WTC11 (cell line): ENCODE results near the gene GABBR2. TPM values are rescaled to one million over a fixed set of nuclear protein-coding genes. Genes with fewer than 3 reads are reported as not detected.

Experiments used
- ATAC-seq: fragments of 200-7000 bp; cut with Tn5 transposase; 2 replicates; pipeline ENCODE4 v1.10.0; 2021; ENCODE audit warnings: mild to moderate bottlenecking, moderate library complexity
- CTCF ChIA-PET: fragments of 300-600 bp; sonication (Branson Sonifier 250); formaldehyde crosslinking; loops from one replicate; lab custom pipeline; 2021; ENCODE audit warnings: antibody characterized with exemption; lab: Charles Lee
- POLR2A ChIA-PET: fragments of 350-600 bp; sonication (Branson Sonifier 250); formaldehyde crosslinking; loops from one replicate; lab custom pipeline; 2021; ENCODE audit warnings: antibody characterized with exemption; lab: Charles Lee
- DNase-seq: peaks from one replicate; pipeline ENCODE4 v3.0.0; 2021; ENCODE audit warnings: low spot score
- H3K27ac Mint-ChIP-seq: 2 replicates; pipeline ENCODE4 v1.8.0; 2021; ENCODE audit warnings: mixed read lengths
- H3K27me3 Mint-ChIP-seq: 2 replicates; pipeline ENCODE4 v1.8.0; 2021; ENCODE audit warnings: low read depth, mild to moderate bottlenecking, moderate library complexity, mixed read lengths
- H3K36me3 Mint-ChIP-seq: 2 replicates; pipeline ENCODE4 v1.8.0; 2021; ENCODE audit warnings: mixed read lengths
- H3K4me1 Mint-ChIP-seq: 2 replicates; pipeline ENCODE4 v1.8.0; 2022; ENCODE audit warnings: mixed read lengths
- H3K4me3 Mint-ChIP-seq: 2 replicates; pipeline ENCODE4 v1.8.0; 2021; ENCODE audit warnings: mild to moderate bottlenecking, moderate library complexity, mixed read lengths
- H3K9me3 Mint-ChIP-seq: 2 replicates; pipeline ENCODE4 v1.8.0; 2021; ENCODE audit warnings: mixed read lengths
- ATF1 ChIP-seq: sonication (generic); formaldehyde crosslinking; IDR thresholded peaks from 2 replicates; pipeline ENCODE4 v1.8.1; 2023; ENCODE audit warnings: mild to moderate bottlenecking, moderate library complexity, missing genetic modification reagents
- CBFB ChIP-seq: sonication (generic); formaldehyde crosslinking; IDR thresholded peaks from 2 replicates; pipeline ENCODE4 v1.8.1; 2022; ENCODE audit warnings: mild to moderate bottlenecking, low read depth, missing genetic modification reagents
- CREM ChIP-seq: sonication (generic); formaldehyde crosslinking; IDR thresholded peaks from 2 replicates; pipeline ENCODE4 v1.8.1; 2022; ENCODE audit warnings: mild to moderate bottlenecking, missing genetic modification reagents, moderate library complexity
- EMX1 ChIP-seq: fragments of 250-450 bp; sonication (Bioruptor Pico); IDR thresholded peaks from 2 replicates; pipeline ENCODE4 v1.8.0; 2021; ENCODE audit warnings: mild to moderate bottlenecking
- FOXJ3 ChIP-seq: sonication (generic); formaldehyde crosslinking; IDR thresholded peaks from 2 replicates; pipeline ENCODE4 v1.9.0; 2021; ENCODE audit warnings: missing genetic modification reagents, mild to moderate bottlenecking, borderline replicate concordance
- IRF2 ChIP-seq: sonication (generic); formaldehyde crosslinking; IDR thresholded peaks from 2 replicates; pipeline ENCODE4 v1.8.0; 2022; ENCODE audit warnings: low read depth, missing genetic modification reagents, borderline replicate concordance
- MYBL2 ChIP-seq: sonication (generic); formaldehyde crosslinking; IDR thresholded peaks from 2 replicates; pipeline ENCODE4 v1.8.1; 2023; ENCODE audit warnings: mild to moderate bottlenecking, moderate library complexity, missing genetic modification reagents
- NFATC4 ChIP-seq: fragments of 250-450 bp; sonication (Bioruptor Pico); IDR thresholded peaks from 2 replicates; pipeline ENCODE4 v1.9.0; 2021; ENCODE audit warnings: mild to moderate bottlenecking
- NFE2L1 ChIP-seq: sonication (generic); formaldehyde crosslinking; IDR thresholded peaks from 2 replicates; pipeline ENCODE4 v1.8.1; 2023; ENCODE audit warnings: missing genetic modification reagents
- NR1H2 ChIP-seq: sonication (generic); formaldehyde crosslinking; IDR thresholded peaks from 2 replicates; pipeline ENCODE4 v1.9.0; 2021; ENCODE audit warnings: mild to moderate bottlenecking, moderate library complexity, missing genetic modification reagents
- NR2C2 ChIP-seq: sonication (generic); formaldehyde crosslinking; IDR thresholded peaks from 2 replicates; pipeline ENCODE4 v1.8.0; 2022; ENCODE audit warnings: mild to moderate bottlenecking, missing genetic modification reagents
- RELA ChIP-seq: sonication (generic); formaldehyde crosslinking; IDR thresholded peaks from 2 replicates; pipeline ENCODE4 v1.8.1; 2022; ENCODE audit warnings: missing genetic modification reagents, mild to moderate bottlenecking, borderline replicate concordance
- SMAD3 ChIP-seq: sonication (generic); formaldehyde crosslinking; IDR thresholded peaks from 2 replicates; pipeline ENCODE4 v1.8.0; 2022; ENCODE audit warnings: missing genetic modification reagents, mild to moderate bottlenecking, borderline replicate concordance
- SMAD4 ChIP-seq: sonication (generic); formaldehyde crosslinking; IDR thresholded peaks from 2 replicates; pipeline ENCODE4 v1.8.0; 2022; ENCODE audit warnings: mild to moderate bottlenecking, missing genetic modification reagents
- SP1 ChIP-seq: sonication (generic); formaldehyde crosslinking; conservative IDR thresholded peaks from 2 replicates; pipeline ENCODE4 v1.8.1; 2022; ENCODE audit warnings: missing genetic modification reagents
- TCF7 ChIP-seq: sonication (generic); formaldehyde crosslinking; IDR thresholded peaks from 2 replicates; pipeline ENCODE4 v1.8.0; 2022; ENCODE audit warnings: mild to moderate bottlenecking, low read depth, missing genetic modification reagents, moderate library complexity
- TEAD4 ChIP-seq: sonication (generic); formaldehyde crosslinking; IDR thresholded peaks from 2 replicates; pipeline ENCODE4 v1.8.0; 2022; ENCODE audit warnings: mild to moderate bottlenecking, missing genetic modification reagents
- TP53 ChIP-seq: sonication (generic); formaldehyde crosslinking; IDR thresholded peaks from 2 replicates; pipeline ENCODE4 v1.8.1; 2023; ENCODE audit warnings: mild to moderate bottlenecking, missing genetic modification reagents
- ZNF416 ChIP-seq: fragments of 250-450 bp; sonication (Bioruptor Pico); IDR thresholded peaks from 2 replicates; pipeline ENCODE4 v1.9.0; 2021; ENCODE audit warnings: mild to moderate bottlenecking, inconsistent platforms
- ZNF671 ChIP-seq: fragments of 250-450 bp; sonication (Bioruptor Pico); IDR thresholded peaks from 2 replicates; pipeline ENCODE4 v1.8.0; 2021; ENCODE audit warnings: mild to moderate bottlenecking
- total RNA-seq: library from RNA; stranded (reverse); gene quantifications from 3 replicates; pipeline ENCODE4 v1.2.3, GENCODE V29; 2021
- TF ChIP-seq, protein P1 (sequence below): sonication (generic); formaldehyde crosslinking; IDR thresholded peaks from 2 replicates; pipeline ENCODE4 v1.8.1; 2023; ENCODE audit warnings: mild to moderate bottlenecking, missing genetic modification reagents, moderate library complexity
- TF ChIP-seq, protein P2 (sequence below): fragments of 200-600 bp; IDR thresholded peaks from 2 replicates; pipeline ENCODE4 v1.8.0; 2022; ENCODE audit warnings: antibody characterized with exemption
- TF ChIP-seq, protein P3 (sequence below): sonication (generic); formaldehyde crosslinking; IDR thresholded peaks from 2 replicates; pipeline ENCODE4 v1.8.0; 2022; ENCODE audit warnings: mild to moderate bottlenecking, missing genetic modification reagents
- TF ChIP-seq, protein P4 (sequence below): sonication (generic); formaldehyde crosslinking; IDR thresholded peaks from 2 replicates; pipeline ENCODE4 v1.8.1; 2023; ENCODE audit warnings: mild to moderate bottlenecking, moderate library complexity, missing genetic modification reagents

The GABBR2 gene
- total RNA-seq, 1 experiment from 2014 or later: 0.92 TPM

DNA sequence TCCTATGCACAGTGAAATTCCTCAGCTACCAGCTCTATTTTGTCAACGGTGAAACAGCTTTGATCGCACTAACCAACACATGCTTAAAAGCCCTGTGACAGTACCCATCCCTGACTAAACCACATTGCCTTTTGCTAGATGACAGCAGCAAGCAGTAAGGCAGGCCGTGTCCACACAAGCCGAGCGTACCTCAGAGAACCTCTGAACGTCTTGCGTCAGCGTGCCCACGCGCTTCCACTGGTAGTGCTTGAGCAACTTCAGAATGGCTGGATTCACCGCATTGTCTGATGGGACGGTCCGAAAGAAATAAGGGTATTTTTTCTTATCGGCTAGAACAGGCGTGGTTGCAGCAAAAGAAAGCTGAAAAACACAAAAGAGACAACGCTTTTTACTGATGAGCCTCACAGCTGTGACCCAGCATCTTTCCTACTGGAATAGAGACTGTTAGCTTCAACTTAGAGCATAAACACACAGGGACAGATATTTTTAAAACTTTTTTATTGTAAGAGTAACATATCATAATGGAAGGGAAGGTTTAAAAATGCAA is 167.0 kb downstream of the GABBR2 start:
- H3K27me3 Mint-ChIP-seq: no peaks in the 10 kb centered on the region; the same call in 1 of the 2 replicates
- DNase-seq (no peak), ATAC-seq (no peak)
- H3K27ac Mint-ChIP-seq: no peak overlapping the region
- POLR2A ChIA-PET: no interaction called here
- no peak overlapping the region for H3K4me3 Mint-ChIP-seq
- H3K4me1 Mint-ChIP-seq: no peaks in the 10 kb centered on the region
- peaks cover 4% of the 10 kb centered on the region; the same call in 1 of the 2 replicates for H3K9me3 Mint-ChIP-seq
- TF ChIP-seq SP1 (CRISPR knock-in tag): no peak
- no peak for TF ChIP-seq MYBL2
- no peak for TF ChIP-seq ZNF416
- TF ChIP-seq IRF2: no peak
- TF ChIP-seq NFATC4: no peak
- TF ChIP-seq FOXJ3 (CRISPR knock-in tag): no peak
- TF ChIP-seq NR2C2 (CRISPR knock-in tag): no peak
- no peak for TF ChIP-seq SMAD4 (CRISPR knock-in tag)
- no peak for TF ChIP-seq NFE2L1
- TF ChIP-seq, protein P1, sequence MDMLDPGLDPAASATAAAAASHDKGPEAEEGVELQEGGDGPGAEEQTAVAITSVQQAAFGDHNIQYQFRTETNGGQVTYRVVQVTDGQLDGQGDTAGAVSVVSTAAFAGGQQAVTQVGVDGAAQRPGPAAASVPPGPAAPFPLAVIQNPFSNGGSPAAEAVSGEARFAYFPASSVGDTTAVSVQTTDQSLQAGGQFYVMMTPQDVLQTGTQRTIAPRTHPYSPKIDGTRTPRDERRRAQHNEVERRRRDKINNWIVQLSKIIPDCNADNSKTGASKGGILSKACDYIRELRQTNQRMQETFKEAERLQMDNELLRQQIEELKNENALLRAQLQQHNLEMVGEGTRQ (CRISPR knock-in tag): no peak
- TF ChIP-seq SMAD3: no peak
- TF ChIP-seq, protein P2, sequence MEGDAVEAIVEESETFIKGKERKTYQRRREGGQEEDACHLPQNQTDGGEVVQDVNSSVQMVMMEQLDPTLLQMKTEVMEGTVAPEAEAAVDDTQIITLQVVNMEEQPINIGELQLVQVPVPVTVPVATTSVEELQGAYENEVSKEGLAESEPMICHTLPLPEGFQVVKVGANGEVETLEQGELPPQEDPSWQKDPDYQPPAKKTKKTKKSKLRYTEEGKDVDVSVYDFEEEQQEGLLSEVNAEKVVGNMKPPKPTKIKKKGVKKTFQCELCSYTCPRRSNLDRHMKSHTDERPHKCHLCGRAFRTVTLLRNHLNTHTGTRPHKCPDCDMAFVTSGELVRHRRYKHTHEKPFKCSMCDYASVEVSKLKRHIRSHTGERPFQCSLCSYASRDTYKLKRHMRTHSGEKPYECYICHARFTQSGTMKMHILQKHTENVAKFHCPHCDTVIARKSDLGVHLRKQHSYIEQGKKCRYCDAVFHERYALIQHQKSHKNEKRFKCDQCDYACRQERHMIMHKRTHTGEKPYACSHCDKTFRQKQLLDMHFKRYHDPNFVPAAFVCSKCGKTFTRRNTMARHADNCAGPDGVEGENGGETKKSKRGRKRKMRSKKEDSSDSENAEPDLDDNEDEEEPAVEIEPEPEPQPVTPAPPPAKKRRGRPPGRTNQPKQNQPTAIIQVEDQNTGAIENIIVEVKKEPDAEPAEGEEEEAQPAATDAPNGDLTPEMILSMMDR: no peak
- no peaks in the 10 kb centered on the region for H3K36me3 Mint-ChIP-seq
- CTCF ChIA-PET: no interaction called here

DNA sequence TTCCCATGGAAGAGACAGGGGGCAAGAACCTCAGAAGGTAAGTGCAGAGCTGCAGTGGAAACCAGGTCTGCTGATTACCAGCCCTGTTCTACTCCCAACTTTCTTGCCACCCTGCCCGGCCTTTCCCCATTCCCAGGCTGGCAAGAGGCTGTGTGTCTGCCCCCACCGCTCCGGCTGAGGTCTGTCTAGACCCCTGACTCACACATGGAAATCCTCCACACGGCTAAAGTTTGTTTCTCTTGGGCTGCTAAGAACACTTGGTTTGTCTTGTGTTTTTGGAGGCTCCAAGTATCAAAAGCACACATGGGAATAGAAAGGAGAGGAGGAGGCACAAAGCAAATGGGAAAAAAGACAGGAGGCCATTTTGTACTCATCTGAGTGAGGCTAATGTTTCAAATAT is 168.3 kb downstream of the GABBR2 start:
- H3K4me1 Mint-ChIP-seq: no peaks in the 10 kb centered on the region
- CTCF ChIA-PET: no interaction called here
- H3K27me3 Mint-ChIP-seq: no peaks in the 10 kb centered on the region; the same call in 1 of the 2 replicates
- DNase-seq (no peak), ATAC-seq (no peak)
- no peaks in the 10 kb centered on the region for H3K36me3 Mint-ChIP-seq
- POLR2A ChIA-PET: no interaction called here
- H3K9me3 Mint-ChIP-seq: peaks cover 4% of the 10 kb centered on the region; the same call in 1 of the 2 replicates
- TF ChIP-seq, protein P3, sequence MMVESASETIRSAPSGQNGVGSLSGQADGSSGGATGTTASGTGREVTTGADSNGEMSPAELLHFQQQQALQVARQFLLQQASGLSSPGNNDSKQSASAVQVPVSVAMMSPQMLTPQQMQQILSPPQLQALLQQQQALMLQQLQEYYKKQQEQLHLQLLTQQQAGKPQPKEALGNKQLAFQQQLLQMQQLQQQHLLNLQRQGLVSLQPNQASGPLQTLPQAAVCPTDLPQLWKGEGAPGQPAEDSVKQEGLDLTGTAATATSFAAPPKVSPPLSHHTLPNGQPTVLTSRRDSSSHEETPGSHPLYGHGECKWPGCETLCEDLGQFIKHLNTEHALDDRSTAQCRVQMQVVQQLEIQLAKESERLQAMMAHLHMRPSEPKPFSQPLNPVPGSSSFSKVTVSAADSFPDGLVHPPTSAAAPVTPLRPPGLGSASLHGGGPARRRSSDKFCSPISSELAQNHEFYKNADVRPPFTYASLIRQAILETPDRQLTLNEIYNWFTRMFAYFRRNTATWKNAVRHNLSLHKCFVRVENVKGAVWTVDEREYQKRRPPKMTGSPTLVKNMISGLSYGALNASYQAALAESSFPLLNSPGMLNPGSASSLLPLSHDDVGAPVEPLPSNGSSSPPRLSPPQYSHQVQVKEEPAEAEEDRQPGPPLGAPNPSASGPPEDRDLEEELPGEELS (CRISPR knock-in tag): no peak
- TF ChIP-seq RELA (CRISPR knock-in tag): no peak
- no peak for TF ChIP-seq ZNF671 (CRISPR knock-in tag)
- TF ChIP-seq TEAD4 (CRISPR knock-in tag): no peak
- TF ChIP-seq CBFB (CRISPR knock-in tag): no peak
- no peak for TF ChIP-seq SP1 (CRISPR knock-in tag)
- TF ChIP-seq NR1H2 (CRISPR knock-in tag): no peak
- no peak for TF ChIP-seq MYBL2
- TF ChIP-seq, protein P4, sequence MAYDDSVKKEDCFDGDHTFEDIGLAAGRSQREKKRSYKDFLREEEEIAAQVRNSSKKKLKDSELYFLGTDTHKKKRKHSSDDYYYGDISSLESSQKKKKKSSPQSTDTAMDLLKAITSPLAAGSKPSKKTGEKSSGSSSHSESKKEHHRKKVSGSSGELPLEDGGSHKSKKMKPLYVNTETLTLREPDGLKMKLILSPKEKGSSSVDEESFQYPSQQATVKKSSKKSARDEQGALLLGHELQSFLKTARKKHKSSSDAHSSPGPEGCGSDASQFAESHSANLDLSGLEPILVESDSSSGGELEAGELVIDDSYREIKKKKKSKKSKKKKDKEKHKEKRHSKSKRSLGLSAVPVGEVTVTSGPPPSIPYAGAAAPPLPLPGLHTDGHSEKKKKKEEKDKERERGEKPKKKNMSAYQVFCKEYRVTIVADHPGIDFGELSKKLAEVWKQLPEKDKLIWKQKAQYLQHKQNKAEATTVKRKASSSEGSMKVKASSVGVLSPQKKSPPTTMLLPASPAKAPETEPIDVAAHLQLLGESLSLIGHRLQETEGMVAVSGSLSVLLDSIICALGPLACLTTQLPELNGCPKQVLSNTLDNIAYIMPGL (CRISPR knock-in tag): no peak
- no peak for TF ChIP-seq CREM (CRISPR knock-in tag)
- TF ChIP-seq EMX1 (CRISPR knock-in tag): no peak
- TF ChIP-seq TP53: no peak
- TF ChIP-seq TCF7 (CRISPR knock-in tag): no peak
- TF ChIP-seq ATF1 (CRISPR knock-in tag): no peak
- no peak overlapping the region for H3K4me3 Mint-ChIP-seq
- no peak overlapping the region for H3K27ac Mint-ChIP-seq
